WI38 (cell line): ENCODE data around the gene SLC39A2.
"Not testable (repeated sequence)": the region's sequence is repeated elsewhere in the genome, so short reads cannot be mapped to it uniquely, and the experiment has no call there.

Source experiments
- H3K4me3 ChIP-seq: 2 replicates; pipeline ENCODE4 v1.5.1; 2011; ENCODE audit warnings: low read depth, mild to moderate bottlenecking, control low read depth, low read length
- CTCF ChIP-seq: IDR thresholded peaks from 2 replicates; pipeline ENCODE4 v1.5.1; 2012; ENCODE audit warnings: low read depth, mild to moderate bottlenecking, control low read depth, low read length

The SLC39A2 gene

DNA sequence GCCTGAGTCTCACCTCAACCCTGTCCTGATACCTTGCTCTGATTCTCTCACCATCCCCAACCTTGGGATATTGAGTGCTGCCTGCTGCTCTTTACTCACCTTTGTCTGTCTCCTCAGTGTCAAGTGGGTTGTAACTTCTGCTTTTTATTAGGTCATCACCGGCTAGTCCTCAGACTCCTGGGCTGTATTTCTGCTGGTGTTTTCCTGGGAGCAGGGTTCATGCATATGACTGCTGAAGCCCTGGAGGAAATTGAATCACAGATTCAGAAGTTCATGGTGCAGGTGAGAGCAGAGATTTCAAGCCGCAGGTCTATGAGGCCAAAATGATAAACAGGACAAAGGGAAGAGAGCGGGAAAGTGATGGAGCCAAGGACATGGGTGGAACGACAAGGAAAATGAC is 498 bp downstream of the SLC39A2 start:
- H3K4me3 ChIP-seq, result no peak overlapping the region
- TF ChIP-seq CTCF, result no peak

GRCh38 chr14:21001218-21001617 is 2.1 kb downstream of the SLC39A2 start:
- TF ChIP-seq CTCF, result no peak
- H3K4me3 ChIP-seq, result no peak overlapping the region

DNA sequence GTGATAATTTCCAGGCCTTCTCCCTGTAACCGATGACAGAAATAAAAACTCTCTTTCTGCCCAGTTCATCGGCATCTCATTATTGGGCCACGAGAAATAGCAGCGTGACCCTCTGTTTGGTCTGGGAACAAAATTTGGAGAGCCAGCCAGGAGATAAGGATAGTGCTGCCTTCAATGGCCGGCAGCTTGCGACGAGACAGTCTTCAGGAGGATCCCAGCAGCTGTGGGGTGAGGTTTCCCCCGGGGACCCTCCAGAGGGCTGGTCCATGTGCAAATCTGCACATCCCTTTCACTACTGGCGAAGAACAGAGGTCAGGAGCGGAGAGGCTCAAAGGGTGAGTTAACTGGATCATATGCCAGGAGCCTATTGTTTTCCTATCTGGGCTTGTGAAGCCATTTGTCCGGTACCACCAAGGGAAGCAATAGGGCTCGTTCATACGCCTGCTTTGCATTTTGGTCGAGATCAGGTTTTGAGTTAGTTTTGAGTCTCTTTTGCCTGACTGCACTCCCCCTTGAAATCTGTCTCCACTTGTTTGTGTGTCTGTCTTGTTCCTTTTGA is 4.8 kb downstream of the SLC39A2 start:
- no peak overlapping the region for H3K4me3 ChIP-seq
- TF ChIP-seq CTCF, result no peak

DNA sequence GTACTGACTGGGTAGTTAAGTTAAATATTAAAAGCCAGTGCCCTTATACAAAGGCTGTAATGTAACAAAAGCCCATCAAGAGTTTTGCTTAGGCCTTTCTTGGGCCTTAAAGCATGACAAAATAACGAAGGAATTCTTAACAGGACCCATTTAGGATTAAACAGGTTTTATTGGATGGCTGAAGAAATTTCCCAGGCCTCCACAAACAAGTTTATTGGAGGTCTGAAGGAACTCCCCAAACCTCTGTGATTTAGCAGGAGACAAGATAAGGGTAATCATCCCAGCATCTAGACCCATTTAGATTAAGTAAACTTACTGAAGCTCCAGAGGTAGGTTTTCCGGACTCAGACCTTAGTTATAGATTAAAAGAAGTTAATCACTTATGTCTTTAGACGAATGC is 10.6 kb downstream of the SLC39A2 start:
- not testable (repeated sequence) for H3K4me3 ChIP-seq

DNA sequence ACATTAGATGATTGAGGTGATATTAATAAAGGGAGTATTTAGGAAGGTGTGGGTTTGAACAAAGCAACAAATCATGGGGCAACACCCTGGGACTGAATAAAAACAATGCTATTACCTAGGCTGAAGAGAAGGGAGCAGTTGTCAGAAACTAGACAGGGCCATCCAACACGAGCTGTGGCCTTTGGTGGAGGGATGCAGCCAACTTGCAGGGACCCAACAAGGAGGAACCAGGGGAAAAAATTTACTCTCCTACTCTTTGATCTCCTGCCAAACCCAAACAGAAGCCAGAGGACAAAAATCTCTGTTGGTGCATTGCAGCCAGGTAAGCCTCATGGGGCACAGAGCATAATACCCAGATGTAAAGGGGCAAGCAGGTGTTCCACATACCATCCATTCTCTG is 12.0 kb downstream of the SLC39A2 start:
- no peak for TF ChIP-seq CTCF
- H3K4me3 ChIP-seq, result no peak overlapping the region

- peak; percentile 87 for TF ChIP-seq CTCF
- H3K4me3 ChIP-seq, result no peak overlapping the region
Measured at GRCh38 chr14:21014761-21015190, 15.7 kb downstream of the SLC39A2 start.

DNA sequence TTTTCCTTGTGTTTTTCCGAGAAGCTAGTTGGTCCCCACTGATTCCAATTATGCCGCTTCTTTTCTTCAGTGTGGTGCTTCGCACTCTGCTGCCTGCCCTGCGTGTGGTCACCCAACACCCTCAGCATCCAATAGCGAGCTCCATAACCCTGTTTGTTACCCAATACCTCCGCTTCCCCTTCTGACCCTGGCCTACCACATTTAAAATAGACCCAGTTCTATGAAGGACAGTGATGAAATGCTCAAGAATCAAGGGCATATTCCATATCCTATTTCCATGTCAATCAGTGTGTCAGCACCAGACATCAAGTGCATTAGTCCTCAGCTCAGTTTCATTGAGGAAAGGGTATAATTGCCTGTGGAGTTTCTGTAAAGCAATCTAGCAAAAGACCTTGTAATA is 16.2 kb downstream of the SLC39A2 start:
- no peak overlapping the region for H3K4me3 ChIP-seq
- TF ChIP-seq CTCF, result no peak

GRCh38 chr14:21016413-21017190 is 17.5 kb downstream of the SLC39A2 start:
- H3K4me3 ChIP-seq, result no peak overlapping the region
- no peak for TF ChIP-seq CTCF
